ENCODE data around the gene RBP7. TPM values are rescaled to one million over a fixed set of nuclear protein-coding genes. Genes with fewer than 3 reads are reported as not detected.
"Not testable (repeated sequence)": the region's sequence is repeated elsewhere in the genome, so short reads cannot be mapped to it uniquely, and the experiment has no call there.

RBP7 gene
- polyA plus RNA-seq, 5 donors, result 0.90 to 1.7 (median 1.1) TPM

GRCh38 chr1:10028956-10029500 lies 32.0 kb downstream of the RBP7 start:
- not testable (repeated sequence) for DNase-seq

- DNase-seq, result no peak
These were observed 34.4 kb downstream of the RBP7 start for GRCh38 chr1:10031461-10031860.

GRCh38 chr1:10032590-10033358 lies 35.7 kb downstream of the RBP7 start, which contains the start of gene UBE4B:
UBE4B (plus strand) TSS chr1:10032958; CDS start chr1:10033671, 713 bp downstream.
- DNase-seq, result peak; percentile 98 to 99

- peak in 1 of 2 donors; percentile 24 for DNase-seq
These were observed 36.4 kb downstream of the RBP7 start for GRCh38 chr1:10033359-10033845.

- DNase-seq, result no peak
These were observed 45.7 kb downstream of the RBP7 start for GRCh38 chr1:10042746-10043145.

- no peak for DNase-seq
These were observed 48.7 kb downstream of the RBP7 start for GRCh38 chr1:10045480-10046355.

GRCh38 chr1:10046356-10047085 lies 49.5 kb downstream of the RBP7 start:
- DNase-seq, result no peak

- DNase-seq, result no peak
These were observed 51.6 kb downstream of the RBP7 start for GRCh38 chr1:10048601-10049000.

GRCh38 chr1:10050611-10051010 lies 53.6 kb downstream of the RBP7 start:
- DNase-seq, result no peak

GRCh38 chr1:10051656-10052055 lies 54.6 kb downstream of the RBP7 start:
- DNase-seq, result no peak

GRCh38 chr1:10052347-10052746 lies 55.3 kb downstream of the RBP7 start:
- no peak for DNase-seq

- DNase-seq, result no peak
These were observed 57.4 kb downstream of the RBP7 start for GRCh38 chr1:10054465-10054864.

- DNase-seq, result no peak
These were observed 59.6 kb downstream of the RBP7 start for GRCh38 chr1:10056599-10056987.

GRCh38 chr1:10057343-10057742 lies 60.3 kb downstream of the RBP7 start:
- DNase-seq, result no peak

- no peak for DNase-seq
These were observed 60.8 kb downstream of the RBP7 start for GRCh38 chr1:10057796-10058195.

GRCh38 chr1:10059342-10059718 lies 62.3 kb downstream of the RBP7 start:
- no peak for DNase-seq

- DNase-seq, result no peak
These were observed 63.5 kb downstream of the RBP7 start for GRCh38 chr1:10060311-10061100.

GRCh38 chr1:10061276-10061675 lies 64.2 kb downstream of the RBP7 start:
- DNase-seq, result no peak

- no peak for DNase-seq
These were observed 66.8 kb downstream of the RBP7 start for GRCh38 chr1:10063878-10064277.

GRCh38 chr1:10064416-10065343 lies 67.7 kb downstream of the RBP7 start:
- DNase-seq, result no peak

All from right lung (tissue), 5 donors.